Measurements from ENCODE around the gene CMSS1.

CMSS1 gene

GRCh38 chr3:100173961-100174360 lies 356.3 kb downstream of the CMSS1 start:
- DNase-seq (ENCODE audit: low read depth, low spot score), result no peak

- peak; percentile 39 for DNase-seq (ENCODE audit: low read depth, low spot score)
These were observed 358.1 kb downstream of the CMSS1 start for GRCh38 chr3:100175637-100176280.

- no peak for DNase-seq (ENCODE audit: low read depth, low spot score)
These were observed 362.2 kb downstream of the CMSS1 start for GRCh38 chr3:100179692-100180349.

GRCh38 chr3:100183608-100184125 lies 366.0 kb downstream of the CMSS1 start:
- no peak for DNase-seq (ENCODE audit: low read depth, low spot score)

- DNase-seq (ENCODE audit: low read depth, low spot score), result no peak
These were observed 367.4 kb downstream of the CMSS1 start for GRCh38 chr3:100184948-100185570.

GRCh38 chr3:100185847-100186246 lies 368.2 kb downstream of the CMSS1 start:
- DNase-seq (ENCODE audit: low read depth, low spot score), result no peak

GRCh38 chr3:100189444-100189964 lies 371.8 kb downstream of the CMSS1 start:
- DNase-seq (ENCODE audit: low read depth, low spot score), result no peak

- no peak for DNase-seq (ENCODE audit: low read depth, low spot score)
These were observed 377.7 kb downstream of the CMSS1 start for GRCh38 chr3:100195375-100195774.

- DNase-seq (ENCODE audit: low read depth, low spot score), result peak; percentile 24
These were observed 380.2 kb downstream of the CMSS1 start for GRCh38 chr3:100197876-100198275.

- DNase-seq (ENCODE audit: low read depth, low spot score), result no peak
These were observed 381.1 kb downstream of the CMSS1 start for GRCh38 chr3:100198579-100199269.

- no peak for DNase-seq (ENCODE audit: low read depth, low spot score)
These were observed 387.5 kb downstream of the CMSS1 start for GRCh38 chr3:100205171-100205570.

- DNase-seq (ENCODE audit: low read depth, low spot score), result no peak
These were observed 389.0 kb downstream of the CMSS1 start for GRCh38 chr3:100206687-100207086.

GRCh38 chr3:100207886-100208285 lies 390.2 kb downstream of the CMSS1 start:
- no peak for DNase-seq (ENCODE audit: low read depth, low spot score)

GRCh38 chr3:100209169-100209568 lies 391.5 kb downstream of the CMSS1 start:
- DNase-seq (ENCODE audit: low read depth, low spot score), result no peak

GRCh38 chr3:100209948-100210771 lies 392.5 kb downstream of the CMSS1 start:
- no peak for DNase-seq (ENCODE audit: low read depth, low spot score)

- peak; percentile 40 for DNase-seq (ENCODE audit: low read depth, low spot score)
These were observed 393.1 kb downstream of the CMSS1 start for GRCh38 chr3:100210772-100211135.

GRCh38 chr3:100213891-100214573 lies 396.4 kb downstream of the CMSS1 start:
- no peak for DNase-seq (ENCODE audit: low read depth, low spot score)

GRCh38 chr3:100214574-100214964 lies 396.9 kb downstream of the CMSS1 start:
- DNase-seq (ENCODE audit: low read depth, low spot score), result no peak

- DNase-seq (ENCODE audit: low read depth, low spot score), result no peak
These were observed 399.1 kb downstream of the CMSS1 start for GRCh38 chr3:100216713-100217112.

- DNase-seq (ENCODE audit: low read depth, low spot score), result no peak
These were observed 403.5 kb downstream of the CMSS1 start for GRCh38 chr3:100221159-100221558.

- DNase-seq (ENCODE audit: low read depth, low spot score), result no peak
These were observed 407.5 kb downstream of the CMSS1 start for GRCh38 chr3:100225193-100225592.
